ENCODE data around the gene SNAI3. TPM values are rescaled to one million over a fixed set of nuclear protein-coding genes. Genes with fewer than 3 reads are reported as not detected.

The SNAI3 gene
- total and polyA plus RNA-seq, 12 donors = 0.21 to 8.6 (median 1.3) TPM

DNA sequence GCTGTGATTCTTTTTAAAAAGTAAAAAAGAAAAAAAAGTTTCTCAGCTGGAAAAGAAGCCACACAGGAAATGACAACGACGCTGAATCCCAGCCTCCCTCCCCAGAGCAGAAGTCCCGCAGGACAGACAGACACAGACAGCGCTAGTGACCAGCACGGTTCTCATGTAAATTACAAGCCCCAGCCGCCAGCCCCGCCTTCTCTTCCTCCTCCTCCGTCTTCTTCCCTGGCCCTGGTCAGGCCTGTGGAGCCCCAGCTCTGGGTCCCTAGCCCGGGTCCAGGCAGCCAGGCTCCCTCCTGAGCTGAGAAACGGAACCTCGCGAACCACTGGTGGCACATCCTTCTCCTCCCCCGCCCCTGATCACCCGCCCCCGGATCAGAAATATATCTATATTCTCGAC, 54.9 kb downstream of the SNAI3 start:
- peak; percentile 41 to 51 for DNase-seq

DNA sequence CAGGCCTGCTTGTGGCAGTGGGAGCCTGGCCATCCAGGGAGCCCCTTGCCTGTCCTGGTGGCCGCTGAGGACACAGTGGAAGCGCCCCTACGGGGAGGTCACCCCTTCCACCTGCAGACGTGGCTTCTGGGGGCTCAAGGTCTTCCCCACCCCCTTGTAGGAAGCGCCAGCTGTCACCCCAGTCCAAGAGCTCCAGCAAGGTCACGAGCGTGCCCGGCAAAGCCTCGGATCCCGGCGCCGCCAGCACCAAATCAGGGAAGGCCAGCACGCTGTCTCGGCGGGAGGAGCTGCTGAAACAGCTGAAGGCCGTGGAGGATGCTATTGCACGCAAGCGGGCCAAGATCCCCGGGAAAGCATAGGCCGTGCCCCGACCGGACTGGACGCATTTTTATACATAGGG, 55.4 kb downstream of the SNAI3 start:
- H3K27ac ChIP-seq = peak overlapping the region in 8 of 10 donors; percentile 12 to 64 (median 56)
- H3K9me3 ChIP-seq = no peaks in the 10 kb centered on the region
- H3K4me1 ChIP-seq = peaks cover 4 to 44% (median 26%) of the 10 kb centered on the region in 9 donors
- TF ChIP-seq, protein P1, sequence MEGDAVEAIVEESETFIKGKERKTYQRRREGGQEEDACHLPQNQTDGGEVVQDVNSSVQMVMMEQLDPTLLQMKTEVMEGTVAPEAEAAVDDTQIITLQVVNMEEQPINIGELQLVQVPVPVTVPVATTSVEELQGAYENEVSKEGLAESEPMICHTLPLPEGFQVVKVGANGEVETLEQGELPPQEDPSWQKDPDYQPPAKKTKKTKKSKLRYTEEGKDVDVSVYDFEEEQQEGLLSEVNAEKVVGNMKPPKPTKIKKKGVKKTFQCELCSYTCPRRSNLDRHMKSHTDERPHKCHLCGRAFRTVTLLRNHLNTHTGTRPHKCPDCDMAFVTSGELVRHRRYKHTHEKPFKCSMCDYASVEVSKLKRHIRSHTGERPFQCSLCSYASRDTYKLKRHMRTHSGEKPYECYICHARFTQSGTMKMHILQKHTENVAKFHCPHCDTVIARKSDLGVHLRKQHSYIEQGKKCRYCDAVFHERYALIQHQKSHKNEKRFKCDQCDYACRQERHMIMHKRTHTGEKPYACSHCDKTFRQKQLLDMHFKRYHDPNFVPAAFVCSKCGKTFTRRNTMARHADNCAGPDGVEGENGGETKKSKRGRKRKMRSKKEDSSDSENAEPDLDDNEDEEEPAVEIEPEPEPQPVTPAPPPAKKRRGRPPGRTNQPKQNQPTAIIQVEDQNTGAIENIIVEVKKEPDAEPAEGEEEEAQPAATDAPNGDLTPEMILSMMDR (IDR thresholded peaks at IDR 0.05) = no peak
- ATAC-seq (no peak), DNase-seq (peak in 1 of 2 donors; percentile 22)
- intact Hi-C loops (cut with DNase I) = no loop called here
- H3K4me3 ChIP-seq = no peak overlapping the region
- H3K27me3 ChIP-seq = peaks cover 0 to 11% (median 0%) of the 10 kb centered on the region in 7 donors
- 81 to 85% methylated on average over 23 of the region's 23 CpGs for WGBS, 2 donors
- peaks cover 0 to 71% (median 27%) of the 10 kb centered on the region in 9 donors for H3K36me3 ChIP-seq

More for the DNA sequence above, 54.9 kb downstream of the SNAI3 start:
- Histone ChIP-seq H3K9me3 (no peaks in the 10 kb centered on the region), H3K4me1 (peaks cover 4 to 44% (median 26%) of the 10 kb centered on the region in 9 donors), H3K27ac (peak overlapping the region in 5 of 10 donors; percentile 12 to 64 (median 55)), H3K36me3 (peaks cover 0 to 67% (median 26%) of the 10 kb centered on the region in 9 donors), H3K27me3 (peaks cover 0 to 16% (median 0%) of the 10 kb centered on the region in 7 donors), H3K4me3 (no peak overlapping the region)
- TF ChIP-seq, protein P1 (IDR thresholded peaks at IDR 0.05) = no peak
- peak in 1 of 8 donors; percentile 26 for ATAC-seq
- intact Hi-C loops (cut with DNase I) = no loop called here
- WGBS, 2 donors = 69 to 74% methylated on average over 16 of the region's 16 CpGs

DNA sequence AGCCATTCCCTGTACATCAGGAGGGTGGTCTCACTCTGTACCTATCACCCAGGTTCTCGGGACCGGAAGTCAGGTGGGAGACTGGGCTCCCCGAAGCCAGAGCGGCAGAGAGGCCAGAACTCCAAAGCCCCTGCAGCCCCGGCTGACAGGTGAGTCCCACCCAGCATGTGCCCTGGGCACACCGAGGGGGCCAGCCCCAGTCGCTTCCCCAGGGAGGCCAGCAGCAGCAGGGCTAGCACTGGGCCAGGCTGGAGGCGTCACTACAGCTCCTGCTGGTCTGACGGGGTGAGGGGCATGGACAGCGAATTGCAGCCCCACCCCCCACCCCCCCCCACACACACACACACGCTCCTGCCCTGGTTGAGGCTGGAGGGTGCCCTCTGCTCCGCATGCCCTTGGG, 55.9 kb downstream of the SNAI3 start:
- no peak for ATAC-seq
- TF ChIP-seq, protein P1 (IDR thresholded peaks at IDR 0.05) = no peak
- Histone ChIP-seq H3K27ac (peak overlapping the region in 8 of 10 donors; percentile 12 to 64 (median 56)), H3K27me3 (peaks cover 0 to 7% (median 0%) of the 10 kb centered on the region in 7 donors), H3K36me3 (peaks cover 0 to 76% (median 32%) of the 10 kb centered on the region in 9 donors), H3K4me3 (no peak overlapping the region), H3K9me3 (no peaks in the 10 kb centered on the region), H3K4me1 (peaks cover 4 to 44% (median 25%) of the 10 kb centered on the region in 9 donors)
- intact Hi-C loops (cut with DNase I) = no loop called here
- DNase-seq = no peak
- WGBS, 2 donors = 83 to 87% methylated on average over 11 to 12 of the region's 12 CpGs

DNA sequence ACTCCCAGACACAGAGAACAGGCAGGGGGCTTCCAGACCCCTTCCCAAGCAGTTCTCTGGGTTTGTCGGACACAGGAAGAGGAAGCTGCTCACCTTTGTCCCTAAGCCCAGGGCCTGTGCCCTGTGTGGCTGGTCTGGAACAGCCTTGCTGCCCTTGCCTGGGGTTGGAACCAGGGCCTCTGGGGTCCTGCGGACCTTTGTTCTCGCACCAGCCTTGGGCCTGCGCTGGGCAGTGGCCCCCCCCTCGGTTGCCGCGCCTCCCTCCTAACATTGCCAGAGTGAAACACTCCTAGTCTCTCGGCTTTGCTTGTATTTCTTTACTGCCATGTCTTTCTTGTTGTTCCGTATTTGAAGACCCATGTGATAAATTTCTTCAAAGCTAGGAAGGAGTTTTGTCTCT, 56.5 kb downstream of the SNAI3 start:
- peaks cover 0 to 82% (median 34%) of the 10 kb centered on the region in 9 donors for H3K36me3 ChIP-seq
- DNase-seq = no peak
- 85 to 87% methylated on average over 9 of the region's 9 CpGs for WGBS, 2 donors
- ATAC-seq = no peak
- peak overlapping the region in 1 of 10 donors; percentile 26 for H3K27ac ChIP-seq
- TF ChIP-seq, protein P1 (IDR thresholded peaks at IDR 0.05) = no peak
- intact Hi-C loops (cut with DNase I) = no loop called here
- H3K4me1 ChIP-seq = peaks cover 4 to 39% (median 20%) of the 10 kb centered on the region in 9 donors
- H3K27me3 ChIP-seq = peaks cover 0 to 1% (median 0%) of the 10 kb centered on the region in 7 donors
- no peak overlapping the region for H3K4me3 ChIP-seq
- H3K9me3 ChIP-seq = no peaks in the 10 kb centered on the region
